ENCODE measurements around the gene PPP1R8. TPM values are rescaled to one million over a fixed set of nuclear protein-coding genes. Genes with fewer than 3 reads are reported as not detected.

Gene PPP1R8
- total and polyA plus RNA-seq, 2 of the 8 experiments (the other 6 are each of a cell fraction or from before 2014, with no cell fraction given): 33.4 to 51.8 TPM

- no peak for TF ChIP-seq CHD7 (IDR thresholded peaks at IDR 0.05; ENCODE audit: insufficient replicate concordance, low read length)
Measured at GRCh38 chr1:27873671-27874384, 43.2 kb downstream of the PPP1R8 start (continued).

Measured in H1 (cell line).